HepG2 (cell line): ENCODE data around the gene PALMD. TPM values are rescaled to one million over a fixed set of nuclear protein-coding genes. Genes with fewer than 3 reads are reported as not detected.

Experiments used
- ADNP ChIP-seq: sonication (generic); formaldehyde crosslinking; IDR thresholded peaks from 2 replicates; pipeline ENCODE4 v1.4.0; 2020; ENCODE audit warnings: missing genetic modification reagents
- AGO2 ChIP-seq: fragments of 200-400 bp; formaldehyde crosslinking; optimal IDR thresholded peaks from 2 replicates; pipeline ENCODE3; 2017; ENCODE audit warnings: mild to moderate bottlenecking, low read depth, low read length, moderate library complexity
- CBX5 ChIP-seq: sonication (generic); formaldehyde crosslinking; IDR thresholded peaks from 2 replicates; pipeline ENCODE4 v1.4.0; 2020; ENCODE audit warnings: missing genetic modification reagents, borderline replicate concordance
- CREB1 ChIP-seq, 2 experiments: fragments of 450-650 bp in 1 of 2; IDR thresholded peaks; 2 replicates each; pipeline ENCODE4 v1.6.1; 2016 to 2017; ENCODE audit warnings: control low read depth in 1 of 2, mild to moderate bottlenecking in 1 of 2, missing compliant biosample characterization in 1 of 2, missing genetic modification characterization in 1 of 2
- IRX3 ChIP-seq: sonication (generic); formaldehyde crosslinking; IDR thresholded peaks from 2 replicates; pipeline ENCODE4 v1.8.1; 2023; ENCODE audit warnings: mild to moderate bottlenecking, low read depth, missing genetic modification reagents, borderline replicate concordance
- MXD1 ChIP-seq: sonication (generic); formaldehyde crosslinking; IDR thresholded peaks from 2 replicates; pipeline ENCODE4 v1.4.0; 2020; ENCODE audit warnings: mild to moderate bottlenecking, missing genetic modification reagents
- MYNN ChIP-seq: sonication (generic); formaldehyde crosslinking; IDR thresholded peaks from 2 replicates; pipeline ENCODE4 v1.4.0; 2020; ENCODE audit warnings: mild to moderate bottlenecking, low read depth, missing genetic modification reagents
- NCOR1 ChIP-seq: fragments of 200-600 bp; sonication (generic); IDR thresholded peaks from 2 replicates; pipeline ENCODE4 v1.7.0; 2017; ENCODE audit warnings: antibody characterized with exemption, low read length, borderline replicate concordance
- NFE2 ChIP-seq: sonication (generic); formaldehyde crosslinking; IDR thresholded peaks from 2 replicates; pipeline ENCODE4 v1.4.0; 2020; ENCODE audit warnings: missing genetic modification reagents
- NR2C2 ChIP-seq: sonication (generic); formaldehyde crosslinking; IDR thresholded peaks from 2 replicates; pipeline ENCODE4 v1.4.0; 2020; ENCODE audit warnings: missing genetic modification reagents, mild to moderate bottlenecking, moderate library complexity, borderline replicate concordance
- NR2F1 ChIP-seq, 2 experiments: fragments of 450-650 bp in 1 of 2; formaldehyde crosslinking in 1 of 2; IDR thresholded peaks; 2 replicates each; pipeline versions ENCODE4 v1.5.0 to v1.6.1; 2016 to 2020; ENCODE audit warnings: mild to moderate bottlenecking in 1 of 2, missing compliant biosample characterization in 1 of 2, missing genetic modification reagents in 1 of 2, moderate library complexity in 1 of 2
- PCBP2 ChIP-seq: fragments of 200-400 bp; formaldehyde crosslinking; optimal IDR thresholded peaks from 2 replicates; pipeline ENCODE3; 2018; ENCODE audit warnings: low read length, low read depth; ENCODE audit not compliant: poor library complexity, severe bottlenecking
- PHF8 ChIP-seq: sonication (generic); formaldehyde crosslinking; IDR thresholded peaks from 2 replicates; pipeline ENCODE4 v1.5.0; 2020; ENCODE audit warnings: missing genetic modification reagents
- TCF12 ChIP-seq, 2 experiments: fragments of 450-650 bp in 1 of 2; sonication (generic) in 1 of 2; formaldehyde crosslinking in 1 of 2; IDR thresholded peaks; 2 replicates each; pipeline versions ENCODE4 v1.6.1 to v1.8.0; 2017 to 2022; ENCODE audit warnings: antibody characterized with exemption in 1 of 2, mild to moderate bottlenecking in 1 of 2, missing genetic modification reagents in 1 of 2, moderate library complexity in 1 of 2
- THAP8 ChIP-seq: sonication (generic); formaldehyde crosslinking; IDR thresholded peaks from 2 replicates; pipeline ENCODE4 v1.5.1; 2020; ENCODE audit warnings: missing genetic modification reagents, mild to moderate bottlenecking, borderline replicate concordance
- TSC22D2 ChIP-seq: sonication (generic); formaldehyde crosslinking; IDR thresholded peaks from 2 replicates; pipeline ENCODE4 v1.5.1; 2020; ENCODE audit warnings: missing genetic modification reagents, mild to moderate bottlenecking, borderline replicate concordance
- XBP1 ChIP-seq: sonication (generic); formaldehyde crosslinking; IDR thresholded peaks from 2 replicates; pipeline ENCODE4 v1.5.0; 2020; ENCODE audit warnings: missing genetic modification reagents
- ZNF251 ChIP-seq: sonication (generic); formaldehyde crosslinking; IDR thresholded peaks from 2 replicates; pipeline ENCODE4 v1.9.0; 2021; ENCODE audit warnings: mild to moderate bottlenecking, missing genetic modification reagents
- ZNF343 ChIP-seq: sonication (generic); formaldehyde crosslinking; IDR thresholded peaks from 2 replicates; pipeline ENCODE4 v1.4.0; 2020; ENCODE audit warnings: mild to moderate bottlenecking, missing genetic modification reagents
- ZNF562 ChIP-seq: sonication (generic); formaldehyde crosslinking; IDR thresholded peaks from 2 replicates; pipeline ENCODE4 v1.8.0; 2022; ENCODE audit warnings: missing genetic modification reagents, borderline replicate concordance
- ZNF609 ChIP-seq: sonication (generic); formaldehyde crosslinking; IDR thresholded peaks from 2 replicates; pipeline ENCODE4 v1.4.0; 2020; ENCODE audit warnings: mild to moderate bottlenecking, missing genetic modification reagents, borderline replicate concordance
- ZNF841 ChIP-seq: sonication (generic); formaldehyde crosslinking; IDR thresholded peaks from 2 replicates; pipeline ENCODE4 v1.8.1; 2023; ENCODE audit warnings: missing genetic modification reagents, borderline replicate concordance
- ZSCAN22 ChIP-seq: sonication (generic); formaldehyde crosslinking; IDR thresholded peaks from 2 replicates; pipeline ENCODE4 v1.4.0; 2020; ENCODE audit warnings: mild to moderate bottlenecking, missing genetic modification reagents
- polyA plus RNA-seq, 8 experiments: library from polyadenylated mRNA; depleted of rRNA in 3 of 8; stranded (reverse) in 7 of 8; unstranded in 1 of 8; fragments of >200 nt; fragmentation: Illumina TruSeq in 4 of 8; extraction: Trizol in 4 of 8; gene quantifications; 2 replicates each; pipeline versions ENCODE4 v1.2.1 to v1.2.3, GENCODE V29; 2011 to 2016; ENCODE audit warnings: low read depth in 4 of 8, missing spikeins in 1 of 8, mixed read lengths in 1 of 8; ENCODE audit not compliant: insufficient read depth in 1 of 8
- total RNA-seq, 5 experiments: library from RNA; depleted of rRNA; stranded (reverse); fragments of >200 nt; fragmentation: Illumina TruSeq; extraction: Trizol; gene quantifications; 2 replicates each; pipeline ENCODE4 v1.2.3, GENCODE V29; 2016; ENCODE audit warnings: low read depth in 1 of 5

The PALMD gene
- total and polyA plus RNA-seq, 2 of the 13 experiments (the other 11 are each of a cell fraction or from before 2014, with no cell fraction given) = 5.5 to 31.1 TPM

- TF ChIP-seq MXD1 (CRISPR knock-in tag) (no peak), IRX3 (no peak), TCF12 (IDR thresholded peaks at IDR 0.05) (no peak), TCF12 (CRISPR knock-in tag; IDR thresholded peaks at IDR 0.05) (no peak), CBX5 (CRISPR knock-in tag) (no peak), TSC22D2 (CRISPR knock-in tag) (no peak), NR2C2 (0 out of 2 replicates have a peak, but pooled peaks have one; percentile 6), THAP8 (CRISPR knock-in tag) (no peak), PCBP2 (no peak), NR2F1 (CRISPR knock-in tag; IDR thresholded peaks at IDR 0.05) (0 out of 4 replicates have a peak, but pooled peaks of 1 of the 2 experiments have one; percentile 28), ZNF609 (no peak), ZNF251 (no peak), PHF8 (CRISPR knock-in tag) (peak; percentile 53; the same call in 1 of the 2 replicates), ZNF562 (CRISPR knock-in tag) (no peak), XBP1 (no peak), ADNP (CRISPR knock-in tag) (no peak), NFE2 (CRISPR knock-in tag) (no peak), ZNF343 (CRISPR knock-in tag) (no peak), CREB1 (IDR thresholded peaks at IDR 0.05) (no peak), CREB1 (CRISPR knock-in tag; IDR thresholded peaks at IDR 0.05) (peak; percentile 37; the same call in 1 of the 2 replicates), ZSCAN22 (no peak), NCOR1 (no peak), ZNF841 (CRISPR knock-in tag) (no peak), AGO2 (no peak), MYNN (CRISPR knock-in tag) (no peak)
Observed at GRCh38 chr1:99645699-99646531, at the start of gene PALMD (continued).
